Right kidney (tissue), 9 donors: ENCODE measurements around the gene KCTD4.
"Not testable (repeated sequence)": the region's sequence is repeated elsewhere in the genome, so short reads cannot be mapped to it uniquely, and the experiment has no call there.

ENCODE experiments used
- DNase-seq: peaks from one replicate; pipeline ENCODE4 v3.0.0-alpha.2; 2016
- long read RNA-seq, 8 donors: transcript quantifications; one replicate each; lab custom pipeline, GENCODE V29; 2026

KCTD4 gene
- long read RNA-seq, donor 1, partial matches to known transcripts: 25 of 113 reads
- long read RNA-seq, donor 1, other reads (novel, unspliced or antisense): 88 of 113 reads
- long read RNA-seq, donor 2, partial matches to known transcripts: 0 of 1 reads
- long read RNA-seq, donor 2, other reads (novel, unspliced or antisense): 0 of 1 reads
- long read RNA-seq, donor 3: 0 reads
- long read RNA-seq, donor 4, partial matches to known transcripts: 0 of 2 reads
- long read RNA-seq, donor 4, other reads (novel, unspliced or antisense): 0 of 2 reads
- long read RNA-seq, donor 5, partial matches to known transcripts: 0 of 2 reads
- long read RNA-seq, donor 5, other reads (novel, unspliced or antisense): 0 of 2 reads
- long read RNA-seq, donor 6, partial matches to known transcripts: 0 of 1 reads
- long read RNA-seq, donor 6, other reads (novel, unspliced or antisense): 0 of 1 reads
- long read RNA-seq, donor 7: 0 reads
- long read RNA-seq, donor 8, partial matches to known transcripts: 7 of 56 reads
- long read RNA-seq, donor 8, other reads (novel, unspliced or antisense): 49 of 56 reads

GRCh38 chr13:45200701-45201232 lies at the start of gene KCTD4:
KCTD4 (minus strand) TSS chr13:45201045; CDS start chr13:45194567, 6,478 bp downstream.
- DNase-seq: no peak

DNA sequence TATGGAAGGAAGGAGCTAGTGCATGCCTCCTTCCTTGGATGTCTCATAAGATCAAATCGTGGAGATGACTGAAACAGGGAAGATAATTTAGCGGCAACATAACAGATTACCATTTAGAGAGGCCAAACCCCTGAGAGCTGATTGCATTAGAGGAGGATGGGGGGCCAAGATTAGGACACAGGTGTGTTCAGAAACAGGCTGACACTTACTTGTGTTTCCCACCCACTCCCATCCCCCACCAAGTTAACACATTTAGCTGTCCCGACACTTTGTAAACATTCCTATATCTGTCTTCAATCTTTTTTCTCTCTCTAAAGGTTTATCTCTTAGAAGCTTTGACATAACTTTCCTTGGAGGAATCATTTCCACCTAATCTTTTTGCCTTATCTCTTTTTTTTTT lies 48.8 kb upstream of the KCTD4 start:
- no peak for DNase-seq

DNA sequence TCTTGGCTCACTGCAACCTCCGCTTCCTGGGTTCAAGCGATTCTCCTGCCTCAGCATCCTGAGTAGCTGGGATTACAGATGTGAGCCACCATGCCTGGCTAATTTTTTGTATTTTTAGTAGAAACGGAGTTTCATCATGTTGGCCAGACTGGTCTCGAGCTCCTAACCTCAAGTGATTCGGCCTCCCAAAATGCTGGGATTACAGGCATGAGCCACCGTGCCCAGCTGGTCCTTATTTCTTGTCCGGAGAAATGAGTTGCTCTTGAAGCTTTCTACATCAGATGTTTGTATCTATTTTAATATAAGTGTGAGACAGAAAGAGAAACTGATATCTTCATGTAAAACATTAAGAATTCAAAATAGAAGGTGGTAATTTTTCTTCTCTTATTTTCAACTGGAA lies 43.9 kb upstream of the KCTD4 start:
- DNase-seq: not testable (repeated sequence)

- DNase-seq: no peak
These were observed 42.2 kb upstream of the KCTD4 start for GRCh38 chr13:45243077-45243476.

GRCh38 chr13:45242524-45242923 lies 41.7 kb upstream of the KCTD4 start:
- no peak for DNase-seq

GRCh38 chr13:45242070-45242469 lies 41.2 kb upstream of the KCTD4 start:
- no peak for DNase-seq

DNA sequence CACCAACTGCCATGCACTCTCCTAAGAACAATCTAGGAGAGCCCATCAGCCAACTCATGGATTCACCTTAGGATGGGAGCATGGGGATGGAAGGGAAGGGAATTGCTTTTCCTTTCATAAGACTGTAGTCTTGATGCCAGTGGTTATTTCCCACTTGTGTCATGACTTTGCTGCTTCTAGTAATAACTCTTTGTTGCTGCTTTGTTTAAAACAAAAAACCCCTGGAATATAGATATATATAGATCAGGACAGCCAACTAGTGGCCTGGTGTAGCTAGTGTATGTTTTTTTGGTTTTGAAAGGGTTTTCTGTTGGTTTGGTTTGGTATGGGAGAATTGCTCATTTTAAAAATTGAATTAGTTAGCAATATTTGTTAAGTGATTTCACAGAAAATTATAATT lies 39.3 kb upstream of the KCTD4 start:
- no peak for DNase-seq

- no peak for DNase-seq
These were observed 38.3 kb upstream of the KCTD4 start for GRCh38 chr13:45238945-45239795.

- no peak for DNase-seq
These were observed 31.7 kb upstream of the KCTD4 start for GRCh38 chr13:45232591-45232990.

- DNase-seq: no peak
These were observed 30.9 kb upstream of the KCTD4 start for GRCh38 chr13:45231722-45232121.

GRCh38 chr13:45231305-45231704 lies 30.5 kb upstream of the KCTD4 start:
- DNase-seq: no peak

GRCh38 chr13:45229172-45229571 lies 28.3 kb upstream of the KCTD4 start:
- no peak for DNase-seq

DNA sequence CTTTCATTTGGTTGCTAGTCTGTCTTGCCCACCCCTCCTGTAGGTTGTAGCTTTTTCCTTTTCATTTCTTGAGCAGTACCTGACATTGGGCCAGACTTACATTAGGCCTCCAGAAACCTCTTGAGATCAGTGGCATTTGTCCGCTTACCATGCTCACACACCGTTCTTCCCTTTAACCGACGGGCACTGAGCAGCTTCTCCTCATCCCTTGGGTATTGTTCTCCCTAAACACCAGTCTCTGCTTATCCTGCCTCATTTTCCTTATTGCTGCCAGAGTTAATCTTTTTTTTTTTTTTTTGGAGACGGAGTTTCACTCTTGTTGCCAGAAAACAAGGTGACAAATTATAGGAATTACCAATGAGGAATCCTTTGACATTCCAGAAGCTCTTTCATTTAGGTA lies 27.2 kb upstream of the KCTD4 start:
- DNase-seq: no peak

DNA sequence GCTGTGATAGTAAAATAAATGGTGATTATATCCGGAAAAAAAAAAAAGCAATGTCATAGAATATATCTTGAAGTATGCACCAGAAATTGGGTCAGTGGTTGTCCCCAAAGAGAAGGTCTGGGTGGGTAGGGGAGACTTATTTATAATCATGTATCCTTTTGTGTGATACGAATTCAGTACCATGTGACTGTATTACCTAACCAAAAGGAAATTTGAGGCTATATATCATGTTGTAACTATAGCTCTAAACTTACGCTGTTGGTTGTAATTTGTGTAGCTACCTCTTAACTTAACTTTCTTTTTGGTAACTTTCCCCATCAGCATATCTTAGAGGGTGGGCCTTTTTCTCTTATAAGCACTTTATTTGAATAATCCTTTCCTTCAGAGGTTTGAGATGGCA lies 25.2 kb upstream of the KCTD4 start:
- no peak for DNase-seq

GRCh38 chr13:45225370-45225769 lies 24.5 kb upstream of the KCTD4 start:
- no peak for DNase-seq

- no peak for DNase-seq
These were observed 23.3 kb upstream of the KCTD4 start for GRCh38 chr13:45224176-45224575.

DNA sequence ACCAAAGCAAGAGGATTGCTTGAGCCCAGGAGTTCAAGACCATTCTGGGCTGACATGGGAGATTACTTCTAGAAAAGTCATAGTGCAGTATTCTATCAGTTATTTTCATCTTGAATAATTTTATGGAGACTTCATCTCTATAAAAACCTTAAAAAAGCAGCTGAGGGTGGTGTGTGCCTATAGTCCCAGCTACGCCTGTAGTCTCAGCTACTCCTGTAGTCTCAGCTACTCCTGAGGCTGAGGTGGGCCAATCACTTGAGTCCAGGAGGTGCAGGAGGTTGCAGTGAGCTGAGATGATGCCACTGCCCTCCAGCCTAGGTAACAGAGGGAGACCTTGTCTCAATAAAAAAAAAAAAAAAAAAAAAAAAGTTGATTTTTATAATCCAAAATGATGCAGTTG lies 22.1 kb upstream of the KCTD4 start:
- no peak for DNase-seq

GRCh38 chr13:45222516-45222915 lies 21.7 kb upstream of the KCTD4 start:
- no peak for DNase-seq

GRCh38 chr13:45220403-45220802 lies 19.6 kb upstream of the KCTD4 start:
- no peak for DNase-seq

DNA sequence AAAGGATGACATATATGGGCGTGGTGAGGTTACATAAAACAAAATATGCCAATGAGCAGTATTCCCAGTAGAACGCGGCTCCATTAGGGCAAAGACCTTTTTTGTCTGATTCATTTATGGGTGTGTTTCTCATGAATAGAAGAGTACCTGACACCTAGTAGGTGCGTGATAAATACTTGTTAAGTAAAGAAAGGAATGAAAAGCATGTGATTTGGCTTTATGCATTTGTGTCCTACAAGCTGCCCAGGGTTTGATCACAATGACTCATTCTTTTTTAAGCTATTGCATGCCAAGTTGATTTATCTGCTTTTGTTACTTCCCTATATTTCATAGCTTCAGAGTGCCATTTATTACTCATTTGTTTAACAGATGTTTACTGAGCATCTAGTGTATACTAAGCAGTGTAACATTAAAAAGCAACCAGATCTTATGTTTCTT lies 19.1 kb upstream of the KCTD4 start:
- DNase-seq: no peak

DNA sequence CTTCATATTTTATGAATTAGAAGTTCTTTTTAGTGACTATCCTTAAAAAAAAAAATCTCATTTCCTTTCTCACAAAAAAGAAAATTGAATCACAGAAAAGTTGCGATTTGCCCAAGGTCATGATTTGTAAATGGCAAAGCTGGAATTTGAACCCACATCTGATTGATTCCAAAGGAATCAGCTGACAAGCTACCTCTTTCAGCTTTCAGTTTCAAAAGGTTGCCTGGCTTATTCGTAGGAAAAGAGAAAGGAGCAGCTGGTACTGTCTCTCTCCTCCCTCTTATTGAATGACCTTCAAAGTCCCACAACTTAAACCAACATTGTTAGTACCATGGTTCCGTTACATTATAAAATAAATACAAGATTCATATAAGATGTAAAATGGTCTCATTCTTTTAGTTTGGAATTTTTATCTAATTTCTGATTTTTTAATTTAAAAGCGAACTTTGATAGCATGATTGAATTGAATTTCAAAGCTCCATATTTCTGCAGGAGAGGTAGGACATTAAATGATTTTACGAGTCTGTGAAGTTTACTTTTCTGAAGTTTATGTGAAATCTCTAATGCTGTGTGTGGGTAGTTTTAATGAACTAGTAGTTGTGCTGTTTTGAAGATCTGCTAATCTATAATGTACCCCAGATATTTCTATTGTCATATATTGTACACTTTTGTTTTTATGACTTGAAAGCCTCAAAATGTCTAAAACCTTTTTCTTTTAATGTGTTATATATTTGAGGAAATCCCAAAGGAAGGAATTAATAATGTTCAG lies 18.5 kb upstream of the KCTD4 start:
- no peak for DNase-seq

DNA sequence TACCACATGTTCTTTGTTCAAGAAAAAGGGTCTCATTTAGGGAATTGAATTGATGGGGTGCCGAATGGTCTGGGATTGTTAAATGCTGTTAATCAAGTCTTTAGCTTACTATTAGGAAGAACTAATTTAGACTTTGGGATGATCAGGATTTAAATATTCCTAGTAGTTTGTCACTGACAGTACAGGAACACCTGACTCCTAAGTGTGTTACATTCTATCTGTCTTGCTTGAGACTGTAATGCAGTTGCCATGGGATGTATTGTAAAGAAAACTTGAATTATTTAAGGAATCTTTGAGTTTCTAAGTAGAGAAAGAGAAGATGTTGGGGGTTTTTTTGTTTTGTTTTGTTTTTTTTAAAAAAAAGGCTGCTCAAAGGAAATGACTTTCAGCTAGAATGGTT lies 17.8 kb upstream of the KCTD4 start:
- DNase-seq: no peak
